GM12892 (cell line): ENCODE data around the gene ASAP3.

Source experiments
- POLR2A ChIP-seq: IDR thresholded peaks from 2 replicates; pipeline ENCODE4 v1.6.1; 2011; ENCODE audit warnings: low read depth, low read length, control low read depth
- TAF1 ChIP-seq: IDR thresholded peaks from 2 replicates; pipeline ENCODE4 v1.6.1; 2011; ENCODE audit warnings: low read depth, mild to moderate bottlenecking, control low read depth, low read length, borderline replicate concordance

- no peak for TF ChIP-seq TAF1
- TF ChIP-seq POLR2A: no peak
Observed at GRCh38 chr1:23500466-23500865, 16.5 kb upstream of the ASAP3 start.
